ENCODE data around the gene SPACA4. TPM values are rescaled to one million over a fixed set of nuclear protein-coding genes. Genes with fewer than 3 reads are reported as not detected.

Gene SPACA4
- polyA plus RNA-seq, 3 donors: not detected

GRCh38 chr19:48636859-48637448, 30.4 kb downstream of the SPACA4 start, which contains the start of gene DBP:
DBP (minus strand) TSS chr19:48637379; CDS start chr19:48636994, 385 bp downstream.
- H3K4me3 Mint-ChIP-seq: peak within 1 kb of the TSS; percentile 98 to 99
- WGBS (ENCODE audit: insufficient coverage): 0% methylated on average over 36 of the region's 40 CpGs

More at GRCh38 chr19:48636859-48637448, 30.4 kb downstream of the SPACA4 start, which contains the start of gene DBP:
- intact Hi-C loops (cut with micrococcal nuclease): loop anchor here (5.0 to 10.0 kb wide), 3 partner anchors 312 to 330 kb away; partner anchors contain the start of genes FTL (in 2 of the 2) and EMP3 (in 1 of the 2)
- Histone ChIP-seq H3K27ac (ENCODE audit: low read depth in 1 of 2, low read length in 2 of 2) (peak within 1 kb of the TSS; percentile 95 to 96), H2AFZ (ENCODE audit: insufficient read depth, low read depth, low read length, poor library complexity, severe bottlenecking) (peak within 1 kb of the TSS; percentile 77), H3K36me3 (replicated peaks in 1 of 2; ENCODE audit: control insufficient read depth in 1 of 2, insufficient read depth in 2 of 2, low read length in 2 of 2) (peaks cover 8 to 13% of the 10 kb centered on the region in 2 donors), H4K20me1 (ENCODE audit: insufficient read depth, low read length) (peaks cover 10% of the 10 kb centered on the region), H3K4me2 (replicated peaks; ENCODE audit: extremely low read depth, low read length, poor library complexity, severe bottlenecking) (peak within 1 kb of the TSS; percentile 93), H3K79me2 (ENCODE audit: insufficient read depth, low read length) (peaks cover 44% of the 10 kb centered on the region), H3K4me1 (ENCODE audit: control insufficient read depth in 1 of 2, insufficient read depth in 2 of 2, low read length in 2 of 2) (peaks cover 50 to 79% of the 10 kb centered on the region in 2 donors), H3K9ac (ENCODE audit: insufficient read depth, low read length, poor library complexity, severe bottlenecking) (peak within 1 kb of the TSS; percentile 84), H3K9me3 (replicated peaks in 1 of 2; ENCODE audit: control insufficient read depth in 1 of 2, insufficient read depth in 1 of 2, low read length in 2 of 2) (no peaks in the 10 kb centered on the region), H3K4me3 (replicated peaks in 1 of 3; ENCODE audit: low read depth in 2 of 3, low read length in 3 of 3) (peak within 1 kb of the TSS; percentile 70 to 86 (median 84)), H3K27me3 (ENCODE audit: control insufficient read depth in 2 of 2, insufficient read depth in 2 of 2, low read length in 2 of 2) (no peaks in the 10 kb centered on the region)
- H3K9me3 Mint-ChIP-seq: peaks cover 0 to 3% (median 1%) of the 10 kb centered on the region in 7 donors
- peak; percentile 16 for TF ChIP-seq CTCF (IDR thresholded peaks at IDR 0.05)
- no peak for DNase-seq
- H3K36me3 Mint-ChIP-seq: peaks cover 14 to 18% of the 10 kb centered on the region in 2 donors
- H3K27ac Mint-ChIP-seq: peak within 1 kb of the TSS; percentile 96 to 99 (median 99)
- peaks cover 53% of the 10 kb centered on the region for H3K4me1 Mint-ChIP-seq
- peaks cover 2 to 9% (median 9%) of the 10 kb centered on the region in 3 donors for H3K27me3 Mint-ChIP-seq (ENCODE audit: low read depth in 3 of 3)
